B cell (primary cell): ENCODE results near the gene PXK. TPM values are rescaled to one million over a fixed set of nuclear protein-coding genes. Genes with fewer than 3 reads are reported as not detected.

Experiments used
- ATAC-seq: fragments of 200-7000 bp; cut with Tn5 transposase; one replicate; pipeline ENCODE4 v1.10.0; 2021; ENCODE audit warnings: low read depth, mild to moderate bottlenecking, moderate number of reproducible peaks, moderate library complexity
- CTCF ChIA-PET: fragments of 350-600 bp; sonication (Branson Sonifier 250); formaldehyde crosslinking; loops from one replicate; lab custom pipeline; 2021; ENCODE audit warnings: antibody characterized with exemption, inconsistent platforms; lab: Charles Lee
- POLR2A ChIA-PET: fragments of 350-600 bp; sonication (Branson Sonifier 250); formaldehyde crosslinking; loops from one replicate; lab custom pipeline; 2021; ENCODE audit warnings: antibody characterized with exemption; lab: Charles Lee
- DNase-seq: peaks from one replicate; pipeline ENCODE4 v3.0.0; 2013
- H2AFZ ChIP-seq: 2 replicates; pipeline ENCODE4 v1.6.1; 2012; ENCODE audit warnings: mild to moderate bottlenecking, low read depth, low read length; ENCODE audit not compliant: insufficient read depth, poor library complexity, severe bottlenecking
- H3K27ac ChIP-seq, 2 donors: 1 replicate in 1 of 2; 2 replicates in 1 of 2; pipeline ENCODE4 v1.5.1; 2012 to 2013; ENCODE audit warnings: low read length in 2 of 2, mild to moderate bottlenecking in 2 of 2, moderate library complexity in 1 of 2
- H3K27me3 ChIP-seq, 4 experiments: fragments of 200-600 bp in 1 of 4; sonication (generic) in 1 of 4; replicated peaks in 1 of 4; 1 replicate in 2 of 4; 2 replicates in 2 of 4; pipeline versions ENCODE4 v1.6.1 to v1.7.0; 2013 to 2016; ENCODE audit warnings: low read length in 3 of 4, mild to moderate bottlenecking in 2 of 4, mixed read lengths in 1 of 4, moderate library complexity in 1 of 4; ENCODE audit not compliant: insufficient read depth in 4 of 4, control insufficient read depth in 3 of 4; ENCODE audit errors: control extremely low read depth in 1 of 4
- H3K36me3 ChIP-seq, 2 experiments: replicated peaks in 1 of 2; 1 replicate in 1 of 2; 2 replicates in 1 of 2; pipeline versions ENCODE4 v1.6.1 to v1.7.1; 2013; ENCODE audit warnings: low read length in 1 of 2; ENCODE audit not compliant: insufficient read depth in 2 of 2, control insufficient read depth in 1 of 2; ENCODE audit errors: control extremely low read depth in 1 of 2, extremely low read depth in 1 of 2
- H3K4me1 ChIP-seq, 2 donors: fragments of 200-600 bp in 1 of 2; sonication (generic) in 1 of 2; 1 replicate in 1 of 2; 2 replicates in 1 of 2; pipeline versions ENCODE4 v1.5.1 to v1.6.1; 2013 to 2017; ENCODE audit warnings: low read length in 2 of 2; ENCODE audit not compliant: control insufficient read depth in 2 of 2, insufficient read depth in 2 of 2
- H3K4me2 ChIP-seq: replicated peaks from 2 replicates; pipeline ENCODE3; 2012; ENCODE audit warnings: mild to moderate bottlenecking, low read depth, low read length; ENCODE audit not compliant: poor library complexity, severe bottlenecking
- H3K4me3 ChIP-seq, 5 experiments: fragments of 200-600 bp in 1 of 5; sonication (generic) in 1 of 5; 1 replicate in 3 of 5; 2 replicates in 2 of 5; pipeline versions ENCODE4 v1.5.1 to v1.7.0; 2011 to 2016; ENCODE audit warnings: low read length in 4 of 5, mild to moderate bottlenecking in 4 of 5, low read depth in 2 of 5, control low read depth in 1 of 5, moderate library complexity in 1 of 5; ENCODE audit not compliant: insufficient read depth in 1 of 5; ENCODE audit errors: control extremely low read depth in 1 of 5, extremely low read depth in 1 of 5
- H3K79me2 ChIP-seq: fragments of 200-600 bp; sonication (generic); one replicate; pipeline ENCODE4 v1.6.0; 2016; ENCODE audit warnings: low read length; ENCODE audit not compliant: control insufficient read depth, insufficient read depth
- H3K9ac ChIP-seq: fragments of 200-600 bp; sonication (generic); 2 replicates; pipeline ENCODE4 v1.6.1; 2017; ENCODE audit warnings: mild to moderate bottlenecking, low read length, moderate library complexity
- H3K9me3 ChIP-seq, 3 donors: one replicate each; pipeline versions ENCODE4 v1.6.1 to v1.7.1; 2013; ENCODE audit warnings: low read length in 2 of 3; ENCODE audit not compliant: control insufficient read depth in 2 of 3, insufficient read depth in 1 of 3; ENCODE audit errors: control extremely low read depth in 1 of 3
- H4K20me1 ChIP-seq: 2 replicates; pipeline ENCODE4 v1.6.0; 2012; ENCODE audit warnings: mild to moderate bottlenecking, low read length; ENCODE audit not compliant: insufficient read depth, control insufficient read depth, poor library complexity, severe bottlenecking
- H3K27ac Mint-ChIP-seq: one replicate; pipeline ENCODE4 v1.8.0; 2021; ENCODE audit warnings: mixed read lengths
- H3K27me3 Mint-ChIP-seq: one replicate; pipeline ENCODE4 v1.8.0; 2021; ENCODE audit warnings: mixed read lengths
- H3K4me1 Mint-ChIP-seq: one replicate; pipeline ENCODE4 v1.8.0; 2021; ENCODE audit warnings: mixed read lengths
- H3K4me3 Mint-ChIP-seq: one replicate; pipeline ENCODE4 v1.8.0; 2021; ENCODE audit warnings: mixed read lengths
- H3K9me3 Mint-ChIP-seq: one replicate; pipeline ENCODE4 v1.8.0; 2022; ENCODE audit warnings: mixed read lengths; ENCODE audit not compliant: insufficient read depth
- EZH2 ChIP-seq: IDR thresholded peaks from 2 replicates; pipeline ENCODE4 v1.6.1; 2012; ENCODE audit warnings: borderline replicate concordance, low read depth, mild to moderate bottlenecking, moderate library complexity, low read length; ENCODE audit not compliant: insufficient read depth, poor library complexity, severe bottlenecking
- WGBS: methylation state at CpG from one replicate; pipeline ENCODE4 v1.1.5; 2013; ENCODE audit warnings: missing lambda C conversion rate; ENCODE audit not compliant: insufficient coverage; 5-methylcytosine and 5-hydroxymethylcytosine counted together
- intact Hi-C: fragments of 100-400 bp; cut with micrococcal nuclease; formaldehyde crosslinking; loops from one replicate; pipeline ENCODE4 v1.10.0; 2022
- polyA plus RNA-seq: library from polyadenylated mRNA; depleted of rRNA; stranded (reverse); fragments of >200 nt; gene quantifications from 2 replicates; pipeline ENCODE4 v1.2.3, GENCODE V29; 2012
- total RNA-seq, 2 donors: library from RNA; stranded (reverse); fragments of 120-200 nt in 1 of 2; gene quantifications; 1 replicate in 1 of 2; 2 replicates in 1 of 2; pipeline versions ENCODE4 v1.2.3 to v1.2.4, GENCODE V29; 2013 to 2022
- TF ChIP-seq, protein P1 (sequence below): fragments of 200-600 bp; IDR thresholded peaks from one replicate; pipeline ENCODE4 v1.8.0; 2022; ENCODE audit warnings: antibody characterized with exemption, mild to moderate bottlenecking

The PXK gene
- total and polyA plus RNA-seq, 2 donors (not counting 1 experiment from before 2014, with no cell fraction given), result 46.8 to 104 TPM

DNA sequence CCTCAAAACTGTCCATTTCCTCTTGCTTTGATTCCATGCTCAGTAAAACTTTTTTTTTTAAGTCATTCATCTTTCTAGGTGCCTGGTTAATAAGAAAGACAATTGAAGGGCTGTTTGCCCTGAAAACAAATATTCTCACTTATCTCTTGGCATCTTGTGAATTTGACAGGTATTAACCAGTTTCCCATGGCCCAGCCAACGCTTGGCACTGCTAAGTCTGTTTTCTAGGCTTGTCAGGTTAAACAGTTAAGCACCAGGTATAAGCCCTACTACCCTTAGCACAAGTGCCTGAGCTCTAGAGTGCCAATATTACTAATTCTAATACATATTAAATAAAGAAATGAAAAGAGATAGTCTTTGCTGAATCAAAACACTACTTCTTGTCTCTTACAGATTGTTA, 36.3 kb downstream of the PXK start:
- Histone ChIP-seq H3K4me3 (no peak overlapping the region), H3K79me2 (peaks cover 96% of the 10 kb centered on the region), H3K4me1 (peaks cover 16 to 26% of the 10 kb centered on the region in 2 donors), H3K27ac (peak overlapping the region in 1 of 2 donors; percentile 53), H4K20me1 (peaks cover 38% of the 10 kb centered on the region), H2AFZ (no peak overlapping the region), H3K9ac (no peak overlapping the region), H3K36me3 (peaks cover 0 to 30% of the 10 kb centered on the region in 2 experiments), H3K27me3 (no peaks in the 10 kb centered on the region), H3K9me3 (no peaks in the 10 kb centered on the region), H3K4me2 (no peak overlapping the region)
- intact Hi-C loops, result no loop called here
- TF ChIP-seq EZH2, result no peak
- TF ChIP-seq, protein P1, sequence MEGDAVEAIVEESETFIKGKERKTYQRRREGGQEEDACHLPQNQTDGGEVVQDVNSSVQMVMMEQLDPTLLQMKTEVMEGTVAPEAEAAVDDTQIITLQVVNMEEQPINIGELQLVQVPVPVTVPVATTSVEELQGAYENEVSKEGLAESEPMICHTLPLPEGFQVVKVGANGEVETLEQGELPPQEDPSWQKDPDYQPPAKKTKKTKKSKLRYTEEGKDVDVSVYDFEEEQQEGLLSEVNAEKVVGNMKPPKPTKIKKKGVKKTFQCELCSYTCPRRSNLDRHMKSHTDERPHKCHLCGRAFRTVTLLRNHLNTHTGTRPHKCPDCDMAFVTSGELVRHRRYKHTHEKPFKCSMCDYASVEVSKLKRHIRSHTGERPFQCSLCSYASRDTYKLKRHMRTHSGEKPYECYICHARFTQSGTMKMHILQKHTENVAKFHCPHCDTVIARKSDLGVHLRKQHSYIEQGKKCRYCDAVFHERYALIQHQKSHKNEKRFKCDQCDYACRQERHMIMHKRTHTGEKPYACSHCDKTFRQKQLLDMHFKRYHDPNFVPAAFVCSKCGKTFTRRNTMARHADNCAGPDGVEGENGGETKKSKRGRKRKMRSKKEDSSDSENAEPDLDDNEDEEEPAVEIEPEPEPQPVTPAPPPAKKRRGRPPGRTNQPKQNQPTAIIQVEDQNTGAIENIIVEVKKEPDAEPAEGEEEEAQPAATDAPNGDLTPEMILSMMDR, result no peak
- Mint-ChIP-seq H3K4me3 (no peak overlapping the region), H3K27ac (peak overlapping the region; percentile 73), H3K4me1 (peaks cover 41% of the 10 kb centered on the region), H3K9me3 (no peaks in the 10 kb centered on the region), H3K27me3 (no peaks in the 10 kb centered on the region)
- DNase-seq, result no peak
- no CpG with 5 or more reads among the region's 1 CpG for WGBS
- POLR2A ChIA-PET, result interaction anchor here (0.6 kb wide), 1 partner anchor 36 kb away, joined by 5 read pairs; no protein-coding TSS in a partner anchor
- no peak for ATAC-seq
- CTCF ChIA-PET, result interaction anchor here (2.2 kb wide), 1 partner anchor 62 kb away, joined by 7 read pairs; the partner anchor contains the start of genes HTD2 and RPP14

DNA sequence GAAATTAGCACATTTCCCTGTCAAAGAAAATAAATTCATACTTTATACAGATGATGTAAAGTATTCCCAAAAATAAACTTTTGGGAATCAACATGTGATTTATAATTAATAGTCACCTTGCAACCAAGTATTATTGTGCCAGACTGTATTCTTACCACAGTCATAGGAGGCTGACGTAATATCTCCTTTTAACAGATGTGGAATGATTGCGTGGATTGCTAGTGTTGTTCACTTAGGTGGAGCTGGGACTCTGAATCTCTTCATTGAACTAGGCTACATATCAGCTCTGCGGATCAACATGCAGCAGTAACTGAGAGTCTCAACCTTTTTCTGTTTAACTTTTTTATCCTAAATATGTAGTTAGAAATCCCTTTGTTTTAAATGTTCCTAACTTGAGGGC, 37.2 kb downstream of the PXK start:
- no peaks in the 10 kb centered on the region for H3K27me3 ChIP-seq
- peaks cover 96% of the 10 kb centered on the region for H3K79me2 ChIP-seq
- H3K4me2 ChIP-seq, result no peak overlapping the region
- intact Hi-C loops, result no loop called here
- 100% methylated on average over 1 of the region's 3 CpGs for WGBS
- H3K27ac Mint-ChIP-seq, result peak overlapping the region; percentile 41
- H4K20me1 ChIP-seq, result peaks cover 38% of the 10 kb centered on the region
- CTCF ChIA-PET, result no interaction called here
- no peaks in the 10 kb centered on the region for H3K27me3 Mint-ChIP-seq
- ATAC-seq (no peak), DNase-seq (no peak)
- TF ChIP-seq EZH2, result no peak
- TF ChIP-seq, protein P1, result no peak
- no peak overlapping the region for H3K27ac ChIP-seq
- H3K4me1 ChIP-seq, result peaks cover 19 to 21% of the 10 kb centered on the region in 2 donors
- no peak overlapping the region for H3K4me3 Mint-ChIP-seq
- H3K4me1 Mint-ChIP-seq, result peaks cover 42% of the 10 kb centered on the region
- H3K4me3 ChIP-seq, result no peak overlapping the region
- POLR2A ChIA-PET, result no interaction called here
- peaks cover 0 to 30% of the 10 kb centered on the region in 2 experiments for H3K36me3 ChIP-seq
- H3K9me3 ChIP-seq, result no peaks in the 10 kb centered on the region
- no peak overlapping the region for H3K9ac ChIP-seq
- no peak overlapping the region for H2AFZ ChIP-seq
- no peaks in the 10 kb centered on the region for H3K9me3 Mint-ChIP-seq
